Dermis microvascular lymphatic vessel endothelial cell (primary cell): ENCODE results near the gene TK1. TPM values are rescaled to one million over a fixed set of nuclear protein-coding genes. Genes with fewer than 3 reads are reported as not detected.

Experiments used
- DNase-seq, 2 donors: peaks; one replicate each; pipeline versions ENCODE4 v3.0.0 to v3.0.0-alpha.2; 2010; ENCODE audit warnings: low read depth in 2 of 2
- total RNA-seq: library from RNA; depleted of rRNA; stranded (reverse); fragments of >200 nt; gene quantifications from 2 replicates; pipeline ENCODE4 v1.2.1, GENCODE V29; 2014

TK1 gene
- total RNA-seq, 1 donor from 2014 or later: 147 TPM

DNA sequence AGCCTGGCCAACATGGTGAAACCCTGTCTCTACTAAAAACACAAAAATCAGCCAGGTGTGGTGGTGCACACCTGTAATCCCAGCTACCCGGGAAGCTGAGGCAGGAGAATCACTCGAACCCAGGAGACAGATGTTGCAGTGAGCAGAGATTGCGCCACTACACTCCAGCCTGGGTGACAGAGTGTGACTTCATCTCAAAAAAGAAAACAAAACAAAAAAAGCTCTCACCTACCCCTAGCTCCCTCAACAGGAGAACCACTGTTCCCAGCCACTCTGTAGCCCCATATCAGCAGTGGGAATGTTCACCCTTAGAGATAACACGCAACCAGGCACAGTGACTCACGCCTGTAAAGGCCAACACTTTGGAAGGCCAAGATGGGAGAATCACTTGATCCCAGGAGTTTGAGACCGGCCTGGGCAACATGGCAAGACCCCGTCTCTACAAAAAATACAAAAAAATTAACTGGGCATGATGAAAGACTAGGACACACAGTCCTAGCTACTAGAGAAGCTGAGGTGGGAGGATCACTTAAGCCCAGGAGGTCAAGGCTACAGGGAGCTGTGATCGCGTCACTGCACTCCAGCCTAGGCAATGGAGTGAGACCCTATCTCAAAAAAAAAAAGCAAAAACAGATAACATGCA, 50.9 kb downstream of the TK1 start:
- no peak for DNase-seq

GRCh38 chr17:78134899-78135385, 51.9 kb downstream of the TK1 start:
- no peak for DNase-seq

GRCh38 chr17:78133971-78134898, 52.6 kb downstream of the TK1 start:
- peak; percentile 57 to 75 for DNase-seq

- DNase-seq: no peak
Observed at GRCh38 chr17:78133179-78133951, 53.5 kb downstream of the TK1 start.

DNA sequence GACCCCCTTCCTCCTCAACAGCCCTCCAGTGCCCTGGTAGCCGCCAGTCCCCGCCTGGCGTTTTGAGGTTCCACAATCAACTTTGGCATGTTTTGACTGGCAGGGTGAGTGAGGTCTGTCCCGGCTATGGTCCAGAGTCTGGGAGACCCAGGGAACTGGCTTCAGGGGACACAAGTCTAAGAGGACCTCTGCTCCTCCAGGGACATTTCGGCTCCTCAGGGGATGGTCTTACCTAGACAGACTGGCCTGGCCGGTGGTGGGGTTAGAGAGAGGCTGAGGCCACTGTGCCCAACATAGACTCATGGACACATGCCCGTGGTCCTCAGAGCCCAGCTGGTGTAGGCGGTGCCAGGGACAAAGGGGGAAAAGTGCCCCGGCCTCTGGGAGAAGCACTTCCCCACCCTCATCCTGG, 54.1 kb downstream of the TK1 start:
- DNase-seq: no peak

- no peak for DNase-seq
Observed at GRCh38 chr17:78132084-78132676, 54.7 kb downstream of the TK1 start.

DNA sequence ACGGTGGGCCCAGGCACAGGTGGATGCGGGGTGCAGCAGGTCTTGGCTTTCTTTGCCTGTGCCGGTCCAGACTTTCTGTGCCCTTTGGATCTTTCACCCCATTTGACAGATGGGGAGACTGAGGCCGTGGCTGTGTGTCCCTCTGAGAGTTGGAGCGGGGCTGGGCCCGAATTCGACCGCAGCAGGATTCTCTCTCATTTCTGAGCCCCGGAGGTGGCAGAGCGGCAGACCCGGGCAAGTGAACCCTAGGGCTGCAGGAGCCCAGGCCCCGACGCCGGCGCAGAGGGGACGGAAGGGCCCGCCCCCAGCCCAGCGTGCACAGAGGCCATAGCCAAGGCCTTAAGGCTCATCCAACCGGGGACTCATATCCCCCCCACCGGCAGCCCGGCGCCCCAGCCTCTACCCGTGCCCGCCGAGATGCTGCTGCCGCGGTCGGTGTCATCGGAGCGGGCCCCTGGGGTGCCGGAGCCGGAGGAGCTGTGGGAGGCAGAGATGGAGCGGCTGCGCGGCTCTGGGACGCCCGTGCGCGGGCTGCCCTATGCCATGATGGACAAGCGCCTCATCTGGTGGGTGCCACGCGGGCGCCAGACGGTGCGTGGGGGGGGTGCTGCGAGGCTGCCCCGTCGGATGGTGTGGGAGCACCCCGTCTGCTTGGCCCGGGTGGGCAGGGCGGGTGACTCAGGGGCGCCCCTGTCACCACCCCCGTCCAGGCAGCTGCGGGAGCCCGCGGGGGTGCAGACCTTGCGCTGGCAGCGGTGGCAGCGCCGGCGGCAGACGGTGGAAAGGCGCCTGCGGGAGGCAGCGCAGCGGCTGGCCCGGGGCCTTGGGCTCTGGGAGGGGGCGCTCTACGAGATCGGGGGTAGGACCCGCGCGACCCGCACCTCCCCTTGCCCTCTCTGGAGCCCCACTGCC, 55.4 kb downstream of the TK1 start:
- DNase-seq: no peak

GRCh38 chr17:78130437-78131101, 56.3 kb downstream of the TK1 start, which contains the start of gene TMC8:
TSS of gene TMC8 (plus strand) at chr17:78130771. CDS start at chr17:78131589, 818 bp downstream.
- no peak for DNase-seq

DNA sequence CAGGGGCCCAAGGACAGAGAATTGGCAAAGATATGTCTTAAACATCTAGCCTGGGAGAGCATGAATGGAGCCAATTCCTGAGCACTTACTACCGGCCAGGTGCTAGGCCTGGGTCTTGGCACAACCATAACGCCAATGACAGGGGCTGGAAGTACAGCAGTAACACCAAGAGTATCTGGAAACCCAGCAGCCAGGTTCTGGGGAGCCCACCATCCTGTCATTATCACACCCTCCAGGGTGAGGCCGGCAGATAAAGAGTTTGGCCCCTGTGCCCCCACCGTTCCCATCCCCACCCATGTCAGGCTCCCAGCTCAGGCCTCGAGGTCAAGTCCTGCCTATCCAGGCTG, 56.8 kb downstream of the TK1 start:
- DNase-seq: no peak

- DNase-seq: no peak
Observed at GRCh38 chr17:78129351-78130089, 57.3 kb downstream of the TK1 start.

DNA sequence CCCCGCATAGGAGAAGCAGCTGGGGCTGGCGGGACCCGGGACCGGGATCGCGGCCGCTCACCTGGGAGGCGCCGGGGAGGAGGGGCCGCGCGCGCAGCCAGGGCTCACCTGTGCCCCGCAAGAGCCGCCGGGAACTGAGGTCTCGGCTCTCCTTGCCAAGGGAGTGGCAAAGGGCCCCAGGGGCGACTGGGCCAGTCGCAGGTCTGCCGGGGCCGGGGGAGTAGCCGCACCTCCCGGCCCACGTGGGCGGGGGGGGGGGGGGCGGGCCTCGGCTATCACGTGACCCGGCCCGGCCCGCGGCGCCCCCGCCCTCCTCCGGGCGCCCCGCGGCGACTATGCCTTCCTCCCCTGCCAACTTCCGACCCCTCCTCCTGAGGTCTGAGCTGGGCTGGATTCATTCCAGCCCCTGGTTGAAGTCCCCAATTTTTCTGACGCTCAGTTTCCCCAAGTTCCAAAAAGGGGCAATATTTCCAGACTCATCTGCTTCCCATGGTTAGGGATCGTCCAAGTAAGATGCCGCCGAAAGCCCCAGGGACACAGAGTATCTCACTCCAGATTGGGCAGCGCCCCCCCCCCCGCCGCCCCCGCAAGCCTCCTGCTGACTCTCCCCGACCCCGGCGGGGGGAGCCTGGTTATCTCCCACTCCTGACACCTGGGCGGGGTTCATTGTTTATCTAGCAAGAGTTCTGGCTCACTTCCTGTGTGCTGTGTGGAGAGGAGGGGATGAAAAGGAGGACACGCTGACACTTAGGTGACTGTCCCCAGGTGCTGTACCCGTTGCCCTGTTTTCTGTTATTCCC, 58.1 kb downstream of the TK1 start, which contains the start of gene TMC6:
TMC6 (minus strand) TSS at position 205 of the 800 bp plus-strand sequence. CDS start 1,923 bp downstream, outside the sequence.
- DNase-seq: no peak

GRCh38 chr17:78127888-78128550, 58.8 kb downstream of the TK1 start:
- DNase-seq: no peak

DNA sequence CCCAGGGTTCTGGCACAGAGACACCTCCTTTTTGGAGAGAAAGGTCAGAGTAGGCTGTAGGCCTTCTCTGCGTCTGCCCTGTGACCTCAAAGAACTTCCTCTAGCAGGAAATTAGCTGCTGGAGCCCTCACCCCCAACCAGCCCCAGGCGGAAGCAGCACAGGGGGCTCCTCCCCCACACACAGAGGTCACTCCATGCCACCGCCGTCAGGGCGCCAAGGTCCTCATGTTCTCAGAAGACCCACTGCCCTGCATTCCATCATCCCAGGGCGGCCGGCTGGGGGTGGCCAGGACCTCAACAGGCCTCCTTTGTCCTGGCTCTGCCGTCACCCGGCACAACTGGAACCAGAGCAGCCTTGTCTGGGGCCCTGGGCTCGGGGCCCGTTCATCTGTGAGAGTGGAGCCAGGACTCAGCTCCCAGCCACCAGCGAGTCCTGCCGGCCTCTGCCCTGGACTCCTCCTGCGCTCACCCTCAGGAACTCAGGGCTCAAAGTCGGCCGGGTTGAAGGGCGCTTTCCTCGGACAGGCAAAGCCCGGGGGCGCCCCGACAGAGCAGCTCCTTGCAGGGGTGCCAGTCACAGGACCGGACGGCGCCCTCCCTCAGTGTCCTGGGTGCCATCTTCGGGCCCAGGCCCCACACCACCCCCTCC, 59.5 kb downstream of the TK1 start:
- DNase-seq: no peak

DNA sequence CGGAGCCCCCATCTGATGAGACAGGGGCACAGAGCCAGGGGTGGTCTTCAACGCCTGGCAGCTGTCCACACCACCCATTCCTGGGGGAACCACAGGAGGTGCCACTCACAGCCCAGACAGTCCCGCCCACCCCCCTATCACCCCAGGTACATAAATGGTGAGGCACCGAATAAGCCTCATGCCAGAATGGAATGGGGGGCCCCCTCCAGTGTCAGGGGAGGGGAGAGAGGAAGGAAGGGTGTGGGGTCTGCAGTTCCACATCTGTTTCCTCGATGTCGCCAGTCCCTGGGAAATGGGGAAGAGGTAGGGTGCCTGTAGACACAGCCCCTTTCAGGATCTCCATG, 60.0 kb downstream of the TK1 start:
- no peak for DNase-seq

DNA sequence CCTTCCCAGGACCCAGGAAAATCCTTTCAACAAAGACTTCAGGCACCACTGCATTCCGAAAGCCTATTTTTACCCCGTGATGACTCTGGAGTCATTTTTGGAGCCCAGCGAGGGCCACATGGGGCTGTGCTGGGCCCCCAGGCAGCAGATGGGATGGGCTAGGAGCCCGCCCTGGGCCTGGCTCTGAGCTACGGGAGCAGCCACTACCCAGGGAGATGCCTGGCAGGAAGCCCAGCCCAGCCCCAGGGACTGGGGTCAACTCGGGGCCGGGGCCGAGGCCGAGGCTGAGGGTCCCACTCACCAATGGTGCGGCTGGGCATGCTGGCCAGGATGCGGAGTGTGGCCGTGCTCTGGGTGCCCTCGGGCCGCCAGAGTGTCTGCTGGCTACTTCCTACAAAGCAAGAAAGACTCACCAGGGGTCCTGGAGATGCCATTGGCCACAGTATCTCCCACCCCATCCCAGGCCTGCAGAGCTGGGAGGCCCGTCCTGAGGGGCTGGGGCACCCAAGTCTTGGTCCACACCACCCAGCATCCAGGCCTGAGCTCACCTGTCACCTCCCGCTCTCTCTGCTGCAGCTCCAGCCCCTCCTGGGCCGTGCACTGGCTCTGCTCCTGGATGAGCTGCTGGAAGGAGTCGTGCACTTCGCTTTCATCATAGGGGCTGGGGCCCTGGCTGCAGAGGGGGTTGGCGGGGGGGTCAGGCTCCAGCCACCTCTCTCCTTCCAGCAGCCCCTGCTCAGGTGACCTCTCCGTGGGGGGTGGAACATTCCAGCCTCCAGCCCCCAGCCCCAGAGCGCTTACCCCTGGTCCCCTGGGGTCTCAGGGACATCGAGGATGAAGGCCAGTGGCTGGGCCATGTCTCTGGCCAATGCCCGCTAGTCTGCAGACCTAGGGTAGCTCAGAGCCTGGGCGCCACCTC, 60.6 kb downstream of the TK1 start:
- no peak for DNase-seq
